CD14-positive monocyte (primary cell): Measurements from ENCODE around the gene MAP3K20. TPM values are rescaled to one million over a fixed set of nuclear protein-coding genes. Genes with fewer than 3 reads are reported as not detected.

ENCODE experiments used
- DNase-seq, 3 donors: peaks; one replicate each; pipeline ENCODE4 v3.0.0-alpha.2; 2011 to 2022
- H2AFZ ChIP-seq: 2 replicates; pipeline ENCODE4 v1.6.0; 2012; ENCODE audit warnings: mild to moderate bottlenecking, low read depth, low read length, inconsistent platforms; ENCODE audit not compliant: insufficient read depth, poor library complexity, severe bottlenecking
- H3K27ac ChIP-seq, 2 donors: 1 replicate in 1 of 2; 2 replicates in 1 of 2; pipeline ENCODE4 v1.5.1; 2012 to 2013; ENCODE audit warnings: low read length in 2 of 2, control low read depth in 1 of 2, inconsistent platforms in 1 of 2, low read depth in 1 of 2, mild to moderate bottlenecking in 1 of 2
- H3K27me3 ChIP-seq, 2 donors: one replicate each; pipeline versions ENCODE4 v1.6.0 to v1.6.1; 2011 to 2013; ENCODE audit warnings: low read length in 2 of 2; ENCODE audit not compliant: control insufficient read depth in 2 of 2, insufficient read depth in 2 of 2
- H3K36me3 ChIP-seq, 2 donors: replicated peaks in 1 of 2; 1 replicate in 1 of 2; 2 replicates in 1 of 2; pipeline versions ENCODE4 v1.5.1 to v1.6.1; 2012 to 2013; ENCODE audit warnings: low read length in 2 of 2, control low read depth in 1 of 2, inconsistent platforms in 1 of 2, mild to moderate bottlenecking in 1 of 2; ENCODE audit not compliant: insufficient read depth in 2 of 2, control insufficient read depth in 1 of 2
- H3K4me1 ChIP-seq, 2 donors: 1 replicate in 1 of 2; 2 replicates in 1 of 2; pipeline versions ENCODE4 v1.5.1 to v1.6.1; 2012 to 2013; ENCODE audit warnings: low read length in 2 of 2, control low read depth in 1 of 2, inconsistent platforms in 1 of 2, mild to moderate bottlenecking in 1 of 2, moderate library complexity in 1 of 2; ENCODE audit not compliant: insufficient read depth in 2 of 2, control insufficient read depth in 1 of 2
- H3K4me2 ChIP-seq: replicated peaks from 2 replicates; pipeline ENCODE3; 2012; ENCODE audit warnings: low read length, moderate library complexity, mild to moderate bottlenecking; ENCODE audit not compliant: poor library complexity, severe bottlenecking; ENCODE audit errors: extremely low read depth
- H3K4me3 ChIP-seq, 3 experiments: fragments of 200-600 bp in 1 of 3; sonication (generic) in 1 of 3; replicated peaks in 1 of 3; 1 replicate in 2 of 3; 2 replicates in 1 of 3; pipeline ENCODE4 v1.5.1; 2011 to 2013; ENCODE audit warnings: low read length in 3 of 3, mild to moderate bottlenecking in 3 of 3, control low read depth in 2 of 3, low read depth in 2 of 3, inconsistent platforms in 1 of 3, moderate library complexity in 1 of 3
- H3K79me2 ChIP-seq: 2 replicates; pipeline ENCODE4 v1.6.0; 2012; ENCODE audit warnings: mild to moderate bottlenecking, control low read depth, inconsistent platforms, low read length, moderate library complexity; ENCODE audit not compliant: insufficient read depth
- H3K9ac ChIP-seq: 2 replicates; pipeline ENCODE4 v1.6.0; 2017; ENCODE audit warnings: low read length, mild to moderate bottlenecking; ENCODE audit not compliant: insufficient read depth, poor library complexity, severe bottlenecking
- H3K9me3 ChIP-seq, 2 donors: replicated peaks in 1 of 2; 1 replicate in 1 of 2; 2 replicates in 1 of 2; pipeline versions ENCODE4 v1.5.1 to v1.6.1; 2012 to 2013; ENCODE audit warnings: low read length in 2 of 2, control low read depth in 1 of 2; ENCODE audit not compliant: control insufficient read depth in 1 of 2, insufficient read depth in 1 of 2
- H4K20me1 ChIP-seq: 2 replicates; pipeline ENCODE4 v1.6.0; 2012; ENCODE audit warnings: mild to moderate bottlenecking, low read length, control low read depth, moderate library complexity; ENCODE audit not compliant: insufficient read depth
- H3K27ac Mint-ChIP-seq, 7 donors: one replicate each; pipeline ENCODE4 v1.8.0; 2020; ENCODE audit warnings: mild to moderate bottlenecking in 7 of 7, mixed read lengths in 7 of 7, moderate library complexity in 6 of 7, inconsistent platforms in 2 of 7
- H3K27me3 Mint-ChIP-seq, 3 donors: one replicate each; pipeline ENCODE4 v1.8.0; 2021 to 2022; ENCODE audit warnings: low read depth in 3 of 3, mild to moderate bottlenecking in 3 of 3, mixed read lengths in 3 of 3, moderate library complexity in 3 of 3, inconsistent platforms in 1 of 3
- H3K36me3 Mint-ChIP-seq, 2 donors: one replicate each; pipeline ENCODE4 v1.8.0; 2020; ENCODE audit warnings: mixed read lengths in 2 of 2, inconsistent platforms in 1 of 2, mild to moderate bottlenecking in 1 of 2
- H3K4me1 Mint-ChIP-seq: one replicate; pipeline ENCODE4 v1.8.0; 2020; ENCODE audit warnings: mild to moderate bottlenecking, mixed read lengths
- H3K4me3 Mint-ChIP-seq, 2 donors: one replicate each; pipeline ENCODE4 v1.8.0; 2020; ENCODE audit warnings: mild to moderate bottlenecking in 2 of 2, mixed read lengths in 2 of 2, moderate library complexity in 1 of 2
- H3K9me3 Mint-ChIP-seq, 7 donors: one replicate each; pipeline ENCODE4 v1.8.0; 2020 to 2022; ENCODE audit warnings: mixed read lengths in 7 of 7, mild to moderate bottlenecking in 6 of 7, moderate library complexity in 6 of 7, inconsistent platforms in 2 of 7
- CTCF ChIP-seq: fragments of 200-600 bp; IDR thresholded peaks from one replicate; pipeline ENCODE4 v1.8.0; 2022; ENCODE audit warnings: antibody characterized with exemption, mild to moderate bottlenecking
- WGBS: methylation state at CpG from one replicate; pipeline ENCODE4 v1.1.5; 2013; ENCODE audit warnings: missing lambda C conversion rate; ENCODE audit not compliant: insufficient coverage; 5-methylcytosine and 5-hydroxymethylcytosine counted together
- intact Hi-C, 2 donors: fragments of 100-400 bp; cut with micrococcal nuclease; formaldehyde crosslinking; loops; one replicate each; pipeline versions ENCODE4 v1.15.0 to v1.15.1; 2023
- polyA plus RNA-seq, 3 donors: library from polyadenylated mRNA; depleted of rRNA in 1 of 3; unstranded in 2 of 3; stranded (reverse) in 1 of 3; fragments of 300-500 nt in 2 of 3; fragments of >200 nt in 1 of 3; fragmentation: Illumina TruSeq in 2 of 3; gene quantifications; 1 replicate in 2 of 3; 2 replicates in 1 of 3; pipeline ENCODE4 v1.2.3, GENCODE V29; 2012 to 2021

The MAP3K20 gene
- polyA plus RNA-seq, 3 donors = 14.3 to 30.7 (median 21.6) TPM

GRCh38 chr2:173059971-173060461 lies 15.6 kb upstream of the MAP3K20 start:
- Histone ChIP-seq H2AFZ (peak overlapping the region; percentile 24), H3K4me3 (peak overlapping the region in 2 of 3 experiments; percentile 49 to 58)

GRCh38 chr2:173062801-173063200 lies 12.8 kb upstream of the MAP3K20 start:
- TF ChIP-seq CTCF = no peak
- no peak overlapping the region for H3K4me3 Mint-ChIP-seq
- Histone ChIP-seq H3K4me1 (peaks cover 29 to 33% of the 10 kb centered on the region in 2 donors), H2AFZ (no peak overlapping the region), H3K79me2 (no peaks in the 10 kb centered on the region), H3K9me3 (no peaks in the 10 kb centered on the region), H3K27me3 (no peaks in the 10 kb centered on the region), H3K27ac (no peak overlapping the region), H3K4me2 (no peak overlapping the region), H4K20me1 (no peaks in the 10 kb centered on the region), H3K4me3 (no peak overlapping the region), H3K36me3 (no peaks in the 10 kb centered on the region), H3K9ac (no peak overlapping the region)
- no peak for DNase-seq
- no peak overlapping the region for H3K27ac Mint-ChIP-seq
- H3K4me1 Mint-ChIP-seq = peaks cover 30% of the 10 kb centered on the region
- H3K27me3 Mint-ChIP-seq = peaks cover 0 to 4% (median 1%) of the 10 kb centered on the region in 3 donors
- H3K36me3 Mint-ChIP-seq = peaks cover 0 to 2% of the 10 kb centered on the region in 2 donors
- no peaks in the 10 kb centered on the region for H3K9me3 Mint-ChIP-seq
- WGBS = no CpG with 5 or more reads among the region's 4 CpGs
- intact Hi-C loops = no loop called here

More at GRCh38 chr2:173059971-173060461, 15.6 kb upstream of the MAP3K20 start:
- no peaks in the 10 kb centered on the region for H4K20me1 ChIP-seq
- H3K4me1 Mint-ChIP-seq = peaks cover 48% of the 10 kb centered on the region
- H3K27ac Mint-ChIP-seq = peak overlapping the region; percentile 82 to 94 (median 92)
- TF ChIP-seq CTCF = no peak
- DNase-seq = peak; percentile 45 to 61 (median 46)
- no peaks in the 10 kb centered on the region for H3K9me3 ChIP-seq
- H3K36me3 ChIP-seq = no peaks in the 10 kb centered on the region
- no peak overlapping the region for H3K9ac ChIP-seq
- intact Hi-C loops = no loop called here
- peaks cover 0 to 2% of the 10 kb centered on the region in 2 donors for H3K36me3 Mint-ChIP-seq
- WGBS = 20% methylated on average over 4 of the region's 5 CpGs
- no peaks in the 10 kb centered on the region for H3K79me2 ChIP-seq
- peaks cover 0 to 5% (median 0%) of the 10 kb centered on the region in 3 donors for H3K27me3 Mint-ChIP-seq
- H3K4me2 ChIP-seq = peak overlapping the region; percentile 52
- peak overlapping the region; percentile 45 to 82 for H3K27ac ChIP-seq
- H3K27me3 ChIP-seq = no peaks in the 10 kb centered on the region
- H3K4me3 Mint-ChIP-seq = peak overlapping the region; percentile 54 to 79
- peaks cover 41 to 48% of the 10 kb centered on the region in 2 donors for H3K4me1 ChIP-seq
- peaks cover 0 to 2% (median 0%) of the 10 kb centered on the region in 7 donors for H3K9me3 Mint-ChIP-seq
